Body of pancreas (tissue), 4 donors: ENCODE data around the gene TANC1.

Source experiments
- CTCF ChIP-seq, 7 experiments: fragments of 450-650 bp in 4 of 7; fragments of 200-600 bp in 3 of 7; sonication (generic) in 3 of 7; IDR thresholded peaks; one replicate each; pipeline ENCODE4 v1.5.1; 2016 to 2019; ENCODE audit warnings: antibody characterized with exemption in 7 of 7
- POLR2A ChIP-seq, 3 donors: fragments of 450-650 bp; IDR thresholded peaks; one replicate each; pipeline ENCODE4 v1.6.1; 2016; ENCODE audit warnings: antibody characterized with exemption in 3 of 3, mild to moderate bottlenecking in 2 of 3

- TF ChIP-seq POLR2A (IDR thresholded peaks at IDR 0.05), result no peak
- TF ChIP-seq CTCF (IDR thresholded peaks at IDR 0.05), result no peak
Observed at GRCh38 chr2:159067971-159068370, 99.5 kb downstream of the TANC1 start.
